OCI-LY7 (cell line): ENCODE data around the gene ROMO1. TPM values are rescaled to one million over a fixed set of nuclear protein-coding genes. Genes with fewer than 3 reads are reported as not detected.

Experiments
- BruUV-seq: library from RNA; stranded (reverse); fragments of 400-500 nt; replicated peaks from 2 replicates; lab custom pipeline; 2021; lab: Mats Ljungman, UMichigan
- CTCF ChIA-PET: fragments of 300-600 bp; sonication (Branson Sonifier 250); formaldehyde crosslinking; loops from one replicate; lab custom pipeline; 2022; ENCODE audit warnings: antibody characterized with exemption; ENCODE audit not compliant: unreplicated experiment; lab: Charles Lee
- POLR2A ChIA-PET: fragments of 300-600 bp; sonication (Branson Sonifier 250); formaldehyde crosslinking; loops from one replicate; lab custom pipeline; 2022; ENCODE audit warnings: antibody characterized with exemption; lab: Charles Lee
- DNase-seq: peaks from one replicate; pipeline ENCODE4 v3.0.0-alpha.2; 2015; ENCODE audit warnings: low spot score
- H2AFZ ChIP-seq: fragments of 200-600 bp; sonication (generic), shearing (Covaris generic); 2 replicates; pipeline ENCODE4 v1.6.1; 2014; ENCODE audit warnings: mild to moderate bottlenecking, antibody characterized with exemption, low read length, moderate library complexity
- H3K27ac ChIP-seq: fragments of 200-600 bp; sonication (generic); 2 replicates; pipeline ENCODE4 v1.5.1; 2014; ENCODE audit warnings: mixed run types, low read depth, mild to moderate bottlenecking, moderate library complexity, low read length, inconsistent platforms; ENCODE audit not compliant: poor library complexity, severe bottlenecking
- H3K36me3 ChIP-seq: fragments of 200-600 bp; sonication (generic); 2 replicates; pipeline ENCODE4 v1.6.1; 2014; ENCODE audit warnings: mild to moderate bottlenecking, antibody characterized with exemption, low read length, moderate library complexity, mixed read lengths; ENCODE audit not compliant: insufficient read depth
- H3K4me1 ChIP-seq: fragments of 200-600 bp; sonication (generic); 2 replicates; pipeline ENCODE4 v1.5.1; 2014; ENCODE audit warnings: mild to moderate bottlenecking, low read length; ENCODE audit not compliant: insufficient read depth, poor library complexity, severe bottlenecking
- H3K4me2 ChIP-seq: fragments of 200-600 bp; sonication (generic); 2 replicates; pipeline ENCODE4 v1.6.1; 2014; ENCODE audit warnings: mild to moderate bottlenecking, low read length
- H3K4me3 ChIP-seq: fragments of 200-600 bp; sonication (generic); 2 replicates; pipeline ENCODE4 v1.5.1; 2014; ENCODE audit warnings: mild to moderate bottlenecking, low read depth, low read length; ENCODE audit not compliant: poor library complexity, severe bottlenecking
- H3K79me2 ChIP-seq: fragments of 200-600 bp; sonication (generic); 2 replicates; pipeline ENCODE4 v1.6.1; 2016; ENCODE audit warnings: low read depth, mild to moderate bottlenecking, low read length, moderate library complexity, mixed read lengths; ENCODE audit not compliant: insufficient read depth
- H3K9me2 ChIP-seq: fragments of 200-600 bp; sonication (generic); 2 replicates; pipeline ENCODE4 v1.6.1; 2016; ENCODE audit warnings: mild to moderate bottlenecking, low read length, mixed read lengths; ENCODE audit not compliant: insufficient read depth
- H3K9me3 ChIP-seq: fragments of 200-600 bp; sonication (generic); 2 replicates; pipeline ENCODE4 v1.6.1; 2014; ENCODE audit warnings: mild to moderate bottlenecking, mixed run types, low read length, mixed read lengths
- H4K20me1 ChIP-seq: fragments of 200-600 bp; sonication (generic); 2 replicates; pipeline ENCODE4 v1.6.1; 2014; ENCODE audit warnings: mild to moderate bottlenecking, antibody characterized with exemption, low read length, moderate library complexity, mixed read lengths; ENCODE audit not compliant: insufficient read depth
- EZH2phosphoT487 ChIP-seq: fragments of 200-600 bp; sonication (generic); IDR thresholded peaks from 2 replicates; pipeline ENCODE4 v1.6.1; 2018; ENCODE audit warnings: low read depth, borderline replicate concordance, mild to moderate bottlenecking, mixed run types, antibody characterized with exemption, low read length, moderate library complexity, mixed read lengths
- intact Hi-C: fragments of 100-400 bp; cut with micrococcal nuclease; formaldehyde crosslinking; loops from one replicate; pipeline ENCODE4 v1.10.0; 2022; ENCODE audit not compliant: unreplicated experiment
- total RNA-seq, 2 experiments: library from RNA; depleted of rRNA in 1 of 2; stranded (reverse); fragments of >200 nt in 1 of 2; shearing (Covaris generic) in 1 of 2; gene quantifications; 2 replicates each; pipeline ENCODE4 v1.2.3, GENCODE V29; 2014 to 2022
- TF ChIP-seq, protein P1 (sequence below): fragments of 200-600 bp; sonication (generic); conservative IDR thresholded peaks from 2 replicates; pipeline ENCODE4 v1.5.1; 2014; ENCODE audit warnings: mild to moderate bottlenecking, antibody characterized with exemption, low read length, moderate library complexity, mixed read lengths

Gene ROMO1
- total RNA-seq, 2 experiments from 2014 or later = 164 to 393 TPM

DNA sequence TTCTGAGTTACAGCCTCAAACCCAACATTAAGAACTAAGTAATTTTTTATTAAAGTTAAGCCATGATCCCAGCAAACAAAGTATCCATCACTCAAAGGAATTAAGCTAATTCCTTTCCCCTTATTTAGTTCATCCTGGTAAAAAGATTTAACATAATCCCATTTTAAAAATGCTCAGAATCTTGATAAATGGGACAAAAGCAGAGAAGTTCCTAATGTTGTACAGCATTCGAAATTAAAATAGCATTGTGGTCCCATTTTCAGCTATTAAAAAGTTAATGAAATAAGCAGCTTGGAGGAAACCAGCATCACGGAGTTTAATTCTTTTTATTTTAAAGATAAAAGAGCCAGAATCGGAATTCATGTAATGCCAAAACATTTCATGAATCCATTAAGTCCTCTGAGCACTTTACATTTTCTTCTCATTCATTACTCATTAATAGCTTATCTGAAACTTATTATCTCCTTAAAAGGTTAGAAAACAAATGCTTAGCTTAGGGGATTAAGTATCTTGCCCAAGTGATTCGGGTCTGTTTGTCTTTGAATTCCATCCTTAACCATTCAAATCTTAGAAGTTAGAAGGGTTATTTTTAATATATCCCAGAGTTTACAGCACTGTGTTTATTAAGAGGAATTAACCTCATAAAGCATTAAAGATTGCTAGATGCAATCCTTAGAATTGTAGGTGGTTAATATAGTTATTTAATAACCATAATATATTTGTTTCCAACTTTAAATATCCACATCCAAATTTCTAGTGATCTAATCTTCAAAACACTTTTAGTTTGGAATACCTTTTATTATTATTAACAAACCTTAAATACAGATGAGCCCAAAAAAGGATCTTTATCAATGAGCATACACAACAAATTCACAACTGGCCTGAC lies 31.6 kb downstream of the ROMO1 start:
- Histone ChIP-seq H3K4me1 (peaks cover 15% of the 10 kb centered on the region), H3K79me2 (peaks cover 95% of the 10 kb centered on the region), H3K36me3 (peaks cover 99% of the 10 kb centered on the region), H3K4me3 (no peak overlapping the region), H3K9me2 (no peaks in the 10 kb centered on the region), H3K4me2 (no peak overlapping the region), H2AFZ (no peak overlapping the region), H4K20me1 (peaks cover 57% of the 10 kb centered on the region), H3K27ac (no peak overlapping the region), H3K9me3 (no peaks in the 10 kb centered on the region)
- intact Hi-C loops = no loop called here
- TF ChIP-seq EZH2phosphoT487 = no peak
- TF ChIP-seq, protein P1, sequence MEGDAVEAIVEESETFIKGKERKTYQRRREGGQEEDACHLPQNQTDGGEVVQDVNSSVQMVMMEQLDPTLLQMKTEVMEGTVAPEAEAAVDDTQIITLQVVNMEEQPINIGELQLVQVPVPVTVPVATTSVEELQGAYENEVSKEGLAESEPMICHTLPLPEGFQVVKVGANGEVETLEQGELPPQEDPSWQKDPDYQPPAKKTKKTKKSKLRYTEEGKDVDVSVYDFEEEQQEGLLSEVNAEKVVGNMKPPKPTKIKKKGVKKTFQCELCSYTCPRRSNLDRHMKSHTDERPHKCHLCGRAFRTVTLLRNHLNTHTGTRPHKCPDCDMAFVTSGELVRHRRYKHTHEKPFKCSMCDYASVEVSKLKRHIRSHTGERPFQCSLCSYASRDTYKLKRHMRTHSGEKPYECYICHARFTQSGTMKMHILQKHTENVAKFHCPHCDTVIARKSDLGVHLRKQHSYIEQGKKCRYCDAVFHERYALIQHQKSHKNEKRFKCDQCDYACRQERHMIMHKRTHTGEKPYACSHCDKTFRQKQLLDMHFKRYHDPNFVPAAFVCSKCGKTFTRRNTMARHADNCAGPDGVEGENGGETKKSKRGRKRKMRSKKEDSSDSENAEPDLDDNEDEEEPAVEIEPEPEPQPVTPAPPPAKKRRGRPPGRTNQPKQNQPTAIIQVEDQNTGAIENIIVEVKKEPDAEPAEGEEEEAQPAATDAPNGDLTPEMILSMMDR = no peak
- no peak for DNase-seq
- ChIA-PET CTCF (no interaction called here), POLR2A (interaction anchor here (0.6 to 1.3 kb wide), 5 partner anchors 9 to 72 kb away, joined by 3 to 6 read pairs (median 4); no protein-coding TSS in a partner anchor)
- no TSS peak for BruUV-seq

DNA sequence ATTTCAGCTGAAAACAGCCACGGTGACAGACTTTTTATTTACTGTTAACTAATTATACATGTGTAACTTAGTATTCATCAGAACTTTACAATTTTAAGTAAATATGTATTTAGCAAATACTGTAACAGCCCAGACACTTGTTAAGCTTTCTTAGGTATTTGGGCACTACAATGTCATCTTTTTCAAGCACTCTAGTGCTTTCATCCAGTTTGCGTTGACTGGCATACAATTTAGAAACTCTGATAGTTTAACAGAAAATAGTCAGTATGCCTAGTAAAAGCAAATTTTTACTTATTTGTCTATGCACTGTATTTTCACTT lies 32.2 kb downstream of the ROMO1 start:
- TF ChIP-seq, protein P1 = no peak
- TF ChIP-seq EZH2phosphoT487 = no peak
- peaks cover 20% of the 10 kb centered on the region for H3K4me1 ChIP-seq
- ChIA-PET POLR2A (interaction anchor here (0.6 to 1.3 kb wide), 4 partner anchors 8 to 72 kb away, joined by 3 to 6 read pairs (median 4); no protein-coding TSS in a partner anchor), CTCF (no interaction called here)
- H3K27ac ChIP-seq = no peak overlapping the region
- H3K4me3 ChIP-seq = no peak overlapping the region
- no peak overlapping the region for H2AFZ ChIP-seq
- peaks cover 99% of the 10 kb centered on the region for H3K36me3 ChIP-seq
- BruUV-seq = no TSS peak
- no peaks in the 10 kb centered on the region for H3K9me2 ChIP-seq
- peaks cover 63% of the 10 kb centered on the region for H4K20me1 ChIP-seq
- peaks cover 95% of the 10 kb centered on the region for H3K79me2 ChIP-seq
- no peaks in the 10 kb centered on the region for H3K9me3 ChIP-seq
- no peak for DNase-seq
- H3K4me2 ChIP-seq = no peak overlapping the region
- intact Hi-C loops = no loop called here
